GM23338 (cell line): ENCODE measurements around the gene IL1RN. TPM values are rescaled to one million over a fixed set of nuclear protein-coding genes. Genes with fewer than 3 reads are reported as not detected.

Source experiments
- ATAC-seq: fragments of 200-7000 bp; cut with Tn5 transposase; 3 replicates; pipeline ENCODE4 v1.9.1; 2020
- DNase-seq: peaks from one replicate; pipeline ENCODE4 v3.0.0-alpha.2; 2015; ENCODE audit warnings: low spot score
- H2AFZ ChIP-seq: fragments of 200-600 bp; sonication (generic); 2 replicates; pipeline ENCODE4 v1.8.0; 2016; ENCODE audit warnings: antibody characterized with exemption, mild to moderate bottlenecking, moderate library complexity
- H3F3A ChIP-seq: fragments of 200-600 bp; sonication (generic); replicated peaks from 2 replicates; pipeline ENCODE4 v1.8.0; 2017; ENCODE audit warnings: antibody characterized with exemption, mixed run types, low read depth
- H3K27ac ChIP-seq: fragments of 200-600 bp; sonication (generic); 2 replicates; pipeline ENCODE4 v1.6.1; 2016; ENCODE audit warnings: low read depth
- H3K27me3 ChIP-seq: fragments of 200-600 bp; sonication (generic); 2 replicates; pipeline ENCODE4 v1.8.0; 2016; ENCODE audit warnings: mild to moderate bottlenecking, mixed run types, moderate library complexity; ENCODE audit not compliant: insufficient read depth
- H3K36me3 ChIP-seq: fragments of 200-600 bp; sonication (generic); 2 replicates; pipeline ENCODE4 v1.8.0; 2016; ENCODE audit warnings: mild to moderate bottlenecking; ENCODE audit not compliant: insufficient read depth
- H3K4me1 ChIP-seq: fragments of 200-600 bp; sonication (generic); 2 replicates; pipeline ENCODE4 v1.8.0; 2016; ENCODE audit warnings: mild to moderate bottlenecking, moderate library complexity; ENCODE audit not compliant: insufficient read depth
- H3K4me2 ChIP-seq: fragments of 200-600 bp; sonication (generic); 2 replicates; pipeline ENCODE4 v1.7.1; 2017; ENCODE audit warnings: mixed run types
- H3K4me3 ChIP-seq: fragments of 200-600 bp; sonication (generic); 2 replicates; pipeline ENCODE4 v1.6.1; 2016; ENCODE audit warnings: mixed run types
- H3K79me2 ChIP-seq: fragments of 200-600 bp; sonication (generic); replicated peaks from 2 replicates; pipeline ENCODE4 v1.8.0; 2017; ENCODE audit warnings: mild to moderate bottlenecking; ENCODE audit not compliant: insufficient read depth
- H3K9me2 ChIP-seq: fragments of 200-600 bp; sonication (generic); 2 replicates; pipeline ENCODE4 v1.8.0; 2017; ENCODE audit not compliant: insufficient read depth
- H4K20me1 ChIP-seq: fragments of 200-600 bp; sonication (generic); replicated peaks from 2 replicates; pipeline ENCODE4 v1.8.0; 2017; ENCODE audit warnings: mild to moderate bottlenecking; ENCODE audit not compliant: insufficient read depth
- H3K27ac Mint-ChIP-seq: 2 replicates; pipeline ENCODE4 v1.8.0; 2020; ENCODE audit warnings: inconsistent platforms, mild to moderate bottlenecking, moderate library complexity, mixed read lengths
- H3K27me3 Mint-ChIP-seq: 3 replicates; pipeline ENCODE4 v1.8.0; 2022; ENCODE audit warnings: low read depth, mild to moderate bottlenecking, moderate library complexity, mixed read lengths, inconsistent platforms; ENCODE audit not compliant: insufficient read depth, poor library complexity
- H3K36me3 Mint-ChIP-seq: 3 replicates; pipeline ENCODE4 v1.8.0; 2021; ENCODE audit warnings: low read depth, mild to moderate bottlenecking, inconsistent platforms, moderate library complexity, mixed read lengths
- H3K4me1 Mint-ChIP-seq: 3 replicates; pipeline ENCODE4 v1.8.0; 2020; ENCODE audit warnings: mild to moderate bottlenecking, inconsistent platforms, mixed read lengths
- H3K4me3 Mint-ChIP-seq: 3 replicates; pipeline ENCODE4 v1.8.0; 2021; ENCODE audit warnings: moderate library complexity, mild to moderate bottlenecking, inconsistent platforms, mixed read lengths
- H3K9me3 Mint-ChIP-seq: 3 replicates; pipeline ENCODE4 v1.8.0; 2020; ENCODE audit warnings: moderate library complexity, mild to moderate bottlenecking, inconsistent platforms, mixed read lengths
- CTCF ChIP-seq, 2 experiments: fragments of 200-600 bp in 1 of 2; sonication (generic) in 1 of 2; conservative IDR thresholded peaks; 2 replicates each; pipeline versions ENCODE4 v1.5.1 to v1.6.1; 2016 to 2017; ENCODE audit warnings: antibody characterized with exemption in 2 of 2, low read depth in 2 of 2, mild to moderate bottlenecking in 2 of 2, moderate library complexity in 1 of 2
- ETS1 ChIP-seq: IDR thresholded peaks from 2 replicates; pipeline ENCODE4 v1.6.1; 2016; ENCODE audit warnings: antibody characterized with exemption
- EZH2phosphoT487 ChIP-seq: fragments of 200-600 bp; sonication (generic); IDR thresholded peaks from one replicate; pipeline ENCODE4 v1.8.1; 2018; ENCODE audit warnings: antibody characterized with exemption; ENCODE audit not compliant: unreplicated experiment
- JUNB ChIP-seq: IDR thresholded peaks from one replicate; pipeline ENCODE4 v1.6.1; 2016; ENCODE audit warnings: antibody characterized with exemption; ENCODE audit not compliant: unreplicated experiment
- POLR2AphosphoS5 ChIP-seq: IDR thresholded peaks from 2 replicates; pipeline ENCODE4 v1.6.1; 2016; ENCODE audit warnings: antibody characterized with exemption, low read depth
- STAT1 ChIP-seq: IDR thresholded peaks from one replicate; pipeline ENCODE4 v1.6.1; 2016; ENCODE audit warnings: antibody characterized with exemption; ENCODE audit not compliant: unreplicated experiment
- ZNF114 ChIP-seq: fragments of 250-450 bp; sonication (Bioruptor Pico); IDR thresholded peaks from 2 replicates; pipeline ENCODE4 v1.5.0; 2020; ENCODE audit warnings: mild to moderate bottlenecking, moderate library complexity
- ZNF331 ChIP-seq: fragments of 250-450 bp; sonication (Bioruptor Pico); IDR thresholded peaks from 2 replicates; pipeline ENCODE4 v1.5.0; 2020; ENCODE audit warnings: low read depth, mild to moderate bottlenecking, moderate library complexity
- polyA plus RNA-seq: library from polyadenylated mRNA; unstranded; fragments of >200 nt; fragmentation: Nextera tagmentation; extraction: Ambion mirVana; gene quantifications from 2 replicates; pipeline ENCODE4 v1.2.1, GENCODE V29; 2016
- total RNA-seq: library from RNA; depleted of rRNA; stranded (reverse); fragments of >200 nt; shearing (Covaris generic); gene quantifications from 2 replicates; pipeline ENCODE4 v1.2.3, GENCODE V29; 2014

The IL1RN gene
- total and polyA plus RNA-seq, 2 experiments from 2014 or later, result not detected

DNA sequence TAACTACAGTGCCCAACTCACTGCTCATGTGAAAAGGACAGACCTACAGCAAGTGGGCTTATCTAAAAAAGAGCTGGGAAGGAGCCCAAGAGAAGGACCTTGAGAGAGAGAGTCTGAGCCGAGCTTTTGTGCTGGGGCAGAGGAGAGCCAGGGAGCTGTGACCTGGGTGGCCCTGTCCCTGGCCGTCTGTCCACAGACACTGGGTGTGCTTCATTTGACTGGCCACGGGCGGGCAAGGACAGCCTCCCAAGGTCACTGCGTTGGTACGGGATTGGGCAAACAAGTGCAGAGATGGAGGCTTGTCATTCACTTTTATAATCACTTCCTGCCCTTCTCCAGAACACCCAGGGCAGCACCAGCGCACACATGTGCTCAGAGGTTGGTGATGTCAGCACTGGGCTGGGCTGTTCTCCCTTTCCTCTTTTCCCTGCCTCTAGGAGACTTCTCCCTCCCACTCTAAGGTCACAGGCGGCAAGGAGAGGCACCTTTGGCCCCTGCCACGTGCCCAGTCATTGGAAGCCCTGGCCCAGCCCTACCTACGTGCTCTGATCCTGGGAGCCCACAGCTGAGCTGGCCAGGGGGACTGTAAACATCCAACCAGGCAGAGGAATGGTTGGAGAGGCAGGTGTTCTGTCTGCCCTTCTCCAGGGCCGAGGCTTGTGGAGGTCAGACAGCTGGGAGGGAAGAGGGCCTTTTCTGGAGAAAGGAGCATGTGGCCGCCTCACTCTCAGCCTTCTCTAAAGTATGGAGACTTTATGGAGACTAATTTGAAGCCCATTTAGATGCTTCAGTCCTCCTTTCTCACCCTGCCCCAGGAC is 39.9 kb downstream of the IL1RN start:
- Histone ChIP-seq H3F3A (no peaks in the 10 kb centered on the region), H3K36me3 (no peaks in the 10 kb centered on the region), H4K20me1 (no peaks in the 10 kb centered on the region), H3K9me2 (no peaks in the 10 kb centered on the region), H3K4me1 (peaks cover 4% of the 10 kb centered on the region; the same call in 1 of the 2 replicates), H3K27ac (no peak overlapping the region), H3K79me2 (no peaks in the 10 kb centered on the region), H3K27me3 (no peaks in the 10 kb centered on the region), H2AFZ (no peak overlapping the region), H3K4me3 (no peak overlapping the region), H3K4me2 (no peak overlapping the region)
- TF ChIP-seq CTCF (conservative IDR thresholded peaks at IDR 0.05; ENCODE audit: low read depth in 2 of 2) (no peak), ZNF114 (CRISPR knock-in tag) (no peak), ETS1 (no peak), POLR2AphosphoS5 (no peak), EZH2phosphoT487 (no peak), ZNF331 (CRISPR knock-in tag) (no peak), JUNB (no peak)
- Mint-ChIP-seq H3K27me3 (peaks cover 10% of the 10 kb centered on the region), H3K27ac (no peak overlapping the region), H3K9me3 (no peaks in the 10 kb centered on the region; the same call in 2 of the 3 replicates), H3K4me1 (peaks cover 16% of the 10 kb centered on the region), H3K4me3 (no peak overlapping the region), H3K36me3 (no peaks in the 10 kb centered on the region)
- DNase-seq (no peak), ATAC-seq (no peak; the same call in 2 of the 3 replicates)

GRCh38 chr2:113167962-113168340 is 40.6 kb downstream of the IL1RN start:
- H3K79me2 ChIP-seq, result no peaks in the 10 kb centered on the region
- H3K27me3 Mint-ChIP-seq, result peaks cover 9% of the 10 kb centered on the region
- no peaks in the 10 kb centered on the region for H4K20me1 ChIP-seq
- no peaks in the 10 kb centered on the region; the same call in 2 of the 3 replicates for H3K9me3 Mint-ChIP-seq
- no peaks in the 10 kb centered on the region for H3K36me3 Mint-ChIP-seq
- H3K9me2 ChIP-seq, result no peaks in the 10 kb centered on the region
- H3K4me3 ChIP-seq, result no peak overlapping the region
- peaks cover 4% of the 10 kb centered on the region; the same call in 1 of the 2 replicates for H3K4me1 ChIP-seq
- no peak for ATAC-seq
- H3K27ac ChIP-seq, result no peak overlapping the region
- H3K4me3 Mint-ChIP-seq, result no peak overlapping the region
- no peaks in the 10 kb centered on the region for H3F3A ChIP-seq
- no peak overlapping the region for H3K4me2 ChIP-seq
- 0 out of 2 replicates have a peak overlapping the region, but pooled peaks have one; percentile 52 for H3K27ac Mint-ChIP-seq
- no peaks in the 10 kb centered on the region for H3K27me3 ChIP-seq
- H3K4me1 Mint-ChIP-seq, result peaks cover 16% of the 10 kb centered on the region
- no peak for TF ChIP-seq POLR2AphosphoS5
- no peak for TF ChIP-seq ZNF114 (CRISPR knock-in tag)
- no peak for TF ChIP-seq JUNB
- no peak for TF ChIP-seq STAT1
- no peak for DNase-seq
- H3K36me3 ChIP-seq, result no peaks in the 10 kb centered on the region
- no peak overlapping the region for H2AFZ ChIP-seq
